ENCODE results near the gene GPATCH2L. TPM values are rescaled to one million over a fixed set of nuclear protein-coding genes. Genes with fewer than 3 reads are reported as not detected.

GPATCH2L gene
- total RNA-seq, 1 experiment from 2014 or later, result 76.7 TPM

DNA sequence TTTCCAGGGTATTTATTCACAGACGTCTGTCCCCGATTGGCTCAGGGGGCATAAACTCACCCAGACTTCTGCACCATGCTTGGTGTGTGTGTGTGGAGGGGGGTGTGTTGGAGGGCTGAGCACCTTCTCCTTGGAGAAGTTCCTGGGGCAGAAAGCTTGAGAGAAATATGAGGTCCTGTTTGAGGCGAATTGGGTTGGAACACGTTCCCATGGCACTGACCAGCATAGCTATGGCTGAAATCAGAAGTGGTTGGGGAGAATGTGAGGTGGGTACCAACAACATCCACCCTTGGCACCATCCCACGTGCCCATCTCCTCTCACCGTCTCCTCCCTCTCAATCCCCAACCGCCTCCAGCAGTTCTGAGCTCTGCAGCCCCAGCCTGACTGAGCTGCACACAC is 16.0 kb upstream of the GPATCH2L start:
- no peak overlapping the region for H3K27ac Mint-ChIP-seq
- no peak overlapping the region for H3K23ac ChIP-seq (ENCODE audit: insufficient read length, low read depth, low read length)
- no peak overlapping the region for H4K5ac ChIP-seq (ENCODE audit: insufficient read length, low read depth, low read length)
- H2BK120ac ChIP-seq (ENCODE audit: low read depth, low read length, poor library complexity, severe bottlenecking), result no peak overlapping the region
- H3K18ac ChIP-seq (ENCODE audit: insufficient read length, low read depth, low read length), result no peak overlapping the region
- peaks cover 15% of the 10 kb centered on the region for H3K27me3 ChIP-seq (ENCODE audit: insufficient read depth, low read length)
- no peak overlapping the region for H4K91ac ChIP-seq (ENCODE audit: insufficient read length, low read depth, low read length)
- no peaks in the 10 kb centered on the region for H3K36me3 Mint-ChIP-seq (ENCODE audit: insufficient read depth in 1 of 3, low read depth in 3 of 3)
- no peak overlapping the region for H2BK12ac ChIP-seq (ENCODE audit: insufficient read length, low read depth, low read length)
- no peak overlapping the region for H2BK5ac ChIP-seq (ENCODE audit: insufficient read length, low read length)
- H3K4ac ChIP-seq (ENCODE audit: low read depth, low read length), result no peak overlapping the region
- peaks cover 29 to 47% of the 10 kb centered on the region in 2 experiments for H3K4me1 Mint-ChIP-seq
- no peak overlapping the region for H3T11ph ChIP-seq (ENCODE audit: low read length)
- TF ChIP-seq, protein P1, sequence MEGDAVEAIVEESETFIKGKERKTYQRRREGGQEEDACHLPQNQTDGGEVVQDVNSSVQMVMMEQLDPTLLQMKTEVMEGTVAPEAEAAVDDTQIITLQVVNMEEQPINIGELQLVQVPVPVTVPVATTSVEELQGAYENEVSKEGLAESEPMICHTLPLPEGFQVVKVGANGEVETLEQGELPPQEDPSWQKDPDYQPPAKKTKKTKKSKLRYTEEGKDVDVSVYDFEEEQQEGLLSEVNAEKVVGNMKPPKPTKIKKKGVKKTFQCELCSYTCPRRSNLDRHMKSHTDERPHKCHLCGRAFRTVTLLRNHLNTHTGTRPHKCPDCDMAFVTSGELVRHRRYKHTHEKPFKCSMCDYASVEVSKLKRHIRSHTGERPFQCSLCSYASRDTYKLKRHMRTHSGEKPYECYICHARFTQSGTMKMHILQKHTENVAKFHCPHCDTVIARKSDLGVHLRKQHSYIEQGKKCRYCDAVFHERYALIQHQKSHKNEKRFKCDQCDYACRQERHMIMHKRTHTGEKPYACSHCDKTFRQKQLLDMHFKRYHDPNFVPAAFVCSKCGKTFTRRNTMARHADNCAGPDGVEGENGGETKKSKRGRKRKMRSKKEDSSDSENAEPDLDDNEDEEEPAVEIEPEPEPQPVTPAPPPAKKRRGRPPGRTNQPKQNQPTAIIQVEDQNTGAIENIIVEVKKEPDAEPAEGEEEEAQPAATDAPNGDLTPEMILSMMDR (conservative IDR thresholded peaks at IDR 0.05), result no peak
- no peak overlapping the region for H3K4me2 ChIP-seq (ENCODE audit: insufficient read depth, insufficient read length, low read length)
- H3K14ac ChIP-seq (ENCODE audit: insufficient read depth, low read length), result no peak overlapping the region
- no peak overlapping the region for H2BK15ac ChIP-seq (ENCODE audit: low read depth, low read length)
- H3K56ac ChIP-seq (ENCODE audit: insufficient read length, low read depth, low read length), result no peak overlapping the region
- no peaks in the 10 kb centered on the region for H3K9me3 ChIP-seq (ENCODE audit: control insufficient read depth, low read depth, low read length)
- H3K27me3 Mint-ChIP-seq (ENCODE audit: low read depth), result peaks cover 96% of the 10 kb centered on the region
- H2BK20ac ChIP-seq (ENCODE audit: low read depth, low read length, poor library complexity, severe bottlenecking), result no peak overlapping the region
- no peak overlapping the region for H2AK5ac ChIP-seq (ENCODE audit: insufficient read length, low read length)
- peaks cover 0 to 2% of the 10 kb centered on the region in 2 experiments; a peak in 2 of 5 replicates for H3K9me3 Mint-ChIP-seq
- DNase-seq, result peak; percentile 24
- no peak overlapping the region for H3K4me3 Mint-ChIP-seq
- H4K8ac ChIP-seq (replicated peaks; ENCODE audit: insufficient read length, low read depth, low read length), result no peak overlapping the region
- no peak overlapping the region for H3K9ac ChIP-seq (ENCODE audit: extremely low read depth, insufficient read length, low read length)
- H3K79me2 ChIP-seq (ENCODE audit: insufficient read depth, low read length), result no peaks in the 10 kb centered on the region
- no peaks in the 10 kb centered on the region; the same call in 1 of the 2 replicates for H3K4me1 ChIP-seq (ENCODE audit: insufficient read depth, low read length)
- peaks cover 11% of the 10 kb centered on the region for H3K23me2 ChIP-seq (ENCODE audit: insufficient read length, low read depth, low read length, poor library complexity, severe bottlenecking)
- H2AFZ ChIP-seq (ENCODE audit: low read length), result no peak overlapping the region
- H3K79me1 ChIP-seq (ENCODE audit: insufficient read depth, low read depth, low read length, poor library complexity, severe bottlenecking), result no peaks in the 10 kb centered on the region
- WGBS (ENCODE audit: extremely low coverage, insufficient read length, low lambda C conversion rate), result no CpG with 5 or more reads among the region's 7 CpGs
- no peak overlapping the region for H3K27ac ChIP-seq (ENCODE audit: insufficient read length, low read depth, low read length)
- H4K20me1 ChIP-seq (ENCODE audit: control insufficient read depth, insufficient read depth, insufficient read length), result peaks cover 2% of the 10 kb centered on the region

Measured in H9 (cell line).